Measurements from ENCODE around the gene STAT6.

Gene STAT6

DNA sequence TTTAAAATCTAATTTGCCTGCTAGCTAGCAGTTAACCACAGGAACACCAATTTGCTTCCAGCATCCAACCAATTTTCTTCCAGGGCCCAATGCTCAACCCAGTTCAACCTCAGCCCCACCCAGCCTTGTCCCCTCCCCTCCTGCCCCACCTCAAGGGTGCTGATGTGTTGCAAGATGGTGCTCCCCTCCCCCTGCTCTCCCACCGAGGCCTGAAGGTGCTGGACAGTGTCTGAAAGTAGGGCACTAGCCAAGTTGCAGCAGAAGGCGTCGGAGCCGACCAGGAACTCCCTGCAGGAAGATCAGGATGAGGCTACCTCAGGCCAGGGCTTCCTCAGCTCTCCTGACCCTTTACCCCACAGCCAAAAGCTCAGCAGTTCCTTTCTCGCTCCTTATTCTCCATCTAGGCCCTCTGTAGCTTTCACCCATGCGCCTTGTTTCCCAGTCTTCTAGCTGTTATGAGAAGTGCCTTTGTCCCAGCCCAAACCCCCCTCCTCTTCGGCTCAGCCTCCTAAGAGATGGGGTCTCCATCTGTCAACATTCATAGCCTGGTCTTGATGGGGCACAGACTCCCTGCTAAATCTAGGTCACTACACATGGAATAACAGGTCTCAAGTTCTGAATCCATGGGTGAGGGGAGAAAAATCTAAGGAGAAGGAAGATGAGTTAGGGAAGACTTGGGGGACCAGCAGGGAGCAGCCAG, 3.6 kb downstream of the STAT6 start:
- Histone ChIP-seq H3F3A (ENCODE audit: insufficient read depth, low read length) (no peaks in the 10 kb centered on the region), H3K36me3 (ENCODE audit: insufficient read depth, low read length) (peaks cover 56% of the 10 kb centered on the region), H3K9me3 (ENCODE audit: low read length) (no peaks in the 10 kb centered on the region), H4K20me1 (ENCODE audit: insufficient read depth, low read length) (no peaks in the 10 kb centered on the region), H3K9ac (ENCODE audit: low read length) (no peak overlapping the region), H3K27me3 (ENCODE audit: insufficient read depth, low read length) (no peaks in the 10 kb centered on the region), H3K4me3 (ENCODE audit: low read depth, low read length, poor library complexity, severe bottlenecking) (no peak overlapping the region), H3K4me2 (ENCODE audit: low read length) (no peak overlapping the region), H3K79me2 (ENCODE audit: insufficient read depth, low read length) (0 out of 2 replicates have a peak, but pooled peaks cover 3% of the 10 kb centered on the region), H3K9me2 (ENCODE audit: low read depth, low read length) (no peaks in the 10 kb centered on the region), H2AFZ (ENCODE audit: low read length) (no peak overlapping the region), H3K27ac (ENCODE audit: low read depth, low read length, poor library complexity, severe bottlenecking) (no peak overlapping the region), H3K4me1 (ENCODE audit: insufficient read depth, low read length, severe bottlenecking) (peaks cover 26% of the 10 kb centered on the region)
- TF ChIP-seq EZH2 (IDR thresholded peaks at IDR 0.05; ENCODE audit: borderline replicate concordance, low read length): no peak
- TF ChIP-seq, protein P1, sequence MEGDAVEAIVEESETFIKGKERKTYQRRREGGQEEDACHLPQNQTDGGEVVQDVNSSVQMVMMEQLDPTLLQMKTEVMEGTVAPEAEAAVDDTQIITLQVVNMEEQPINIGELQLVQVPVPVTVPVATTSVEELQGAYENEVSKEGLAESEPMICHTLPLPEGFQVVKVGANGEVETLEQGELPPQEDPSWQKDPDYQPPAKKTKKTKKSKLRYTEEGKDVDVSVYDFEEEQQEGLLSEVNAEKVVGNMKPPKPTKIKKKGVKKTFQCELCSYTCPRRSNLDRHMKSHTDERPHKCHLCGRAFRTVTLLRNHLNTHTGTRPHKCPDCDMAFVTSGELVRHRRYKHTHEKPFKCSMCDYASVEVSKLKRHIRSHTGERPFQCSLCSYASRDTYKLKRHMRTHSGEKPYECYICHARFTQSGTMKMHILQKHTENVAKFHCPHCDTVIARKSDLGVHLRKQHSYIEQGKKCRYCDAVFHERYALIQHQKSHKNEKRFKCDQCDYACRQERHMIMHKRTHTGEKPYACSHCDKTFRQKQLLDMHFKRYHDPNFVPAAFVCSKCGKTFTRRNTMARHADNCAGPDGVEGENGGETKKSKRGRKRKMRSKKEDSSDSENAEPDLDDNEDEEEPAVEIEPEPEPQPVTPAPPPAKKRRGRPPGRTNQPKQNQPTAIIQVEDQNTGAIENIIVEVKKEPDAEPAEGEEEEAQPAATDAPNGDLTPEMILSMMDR (IDR thresholded peaks at IDR 0.05; ENCODE audit: low read length): no peak

DNA sequence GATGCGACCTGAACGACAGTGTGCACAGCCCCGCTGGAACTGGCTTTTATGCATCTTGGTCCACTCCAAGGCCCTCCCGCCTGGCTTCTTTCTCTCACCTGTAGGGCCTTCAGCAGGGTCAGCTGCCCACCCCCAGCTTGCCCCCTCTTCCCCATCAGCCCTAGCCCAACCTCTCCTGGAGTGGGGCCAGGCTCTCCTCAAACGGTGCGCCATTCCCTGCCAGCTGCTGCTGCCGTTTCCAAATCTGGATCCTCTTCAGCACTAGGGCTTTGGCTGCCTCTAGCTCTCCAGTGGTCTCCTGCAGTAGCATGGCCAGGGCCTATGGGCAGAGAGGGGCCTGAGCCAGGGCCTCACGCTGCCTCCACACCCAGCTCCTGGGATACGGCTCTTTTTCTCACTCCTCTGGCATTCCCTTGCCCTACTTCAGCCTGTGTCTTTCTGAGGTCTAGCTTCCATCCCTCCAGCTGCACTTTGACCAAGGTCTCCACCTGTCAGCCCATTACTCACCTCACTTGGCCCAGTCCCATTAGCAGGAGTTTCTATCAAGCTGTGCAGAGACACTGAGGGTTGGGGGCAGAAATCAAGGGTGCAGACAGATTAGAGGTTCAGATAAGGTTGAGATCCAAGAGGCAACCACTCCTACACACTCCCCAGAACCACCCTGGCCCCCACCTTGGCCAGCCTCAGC, 5.0 kb downstream of the STAT6 start:
- no peak overlapping the region for H3K4me2 ChIP-seq (ENCODE audit: low read length)

DNA sequence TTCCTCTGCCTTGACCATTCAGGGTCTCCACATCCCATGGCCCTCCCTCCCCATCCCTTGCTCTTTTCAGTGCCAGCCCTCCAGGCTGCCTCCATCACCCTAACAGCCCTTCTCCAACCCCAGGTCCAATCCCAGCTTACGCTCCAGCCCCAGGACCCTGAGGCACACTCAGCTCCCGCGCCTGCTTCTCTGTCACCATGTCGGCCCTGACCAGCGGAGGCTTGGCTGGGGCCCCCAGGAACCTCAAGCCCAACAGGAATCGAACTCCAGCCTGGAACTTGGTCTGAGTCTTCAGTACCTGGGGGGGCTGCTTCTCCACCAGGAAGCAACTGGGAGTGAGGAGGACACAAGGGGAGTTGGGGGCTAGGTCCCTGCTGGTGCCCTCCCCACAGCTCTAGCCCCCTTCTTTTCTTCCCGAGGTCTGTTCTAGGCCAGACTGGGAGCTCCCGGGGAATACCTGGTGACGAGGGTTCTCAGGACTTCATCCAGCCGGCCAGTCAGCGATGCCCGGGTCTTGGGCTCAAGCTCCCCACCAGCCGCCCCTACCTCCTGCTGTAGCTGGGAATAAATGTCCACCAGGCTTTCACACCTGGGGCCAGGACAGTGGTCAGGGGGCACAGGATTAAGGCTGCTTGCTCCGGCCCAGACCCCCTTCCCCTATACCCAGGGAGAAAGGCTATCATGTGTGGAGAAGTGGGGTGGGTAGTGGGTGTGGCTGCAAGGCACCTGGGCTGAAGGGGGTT, 6.0 kb downstream of the STAT6 start:
- H4K20me1 ChIP-seq (ENCODE audit: insufficient read depth, low read length): no peaks in the 10 kb centered on the region
- no peak overlapping the region for H3K9ac ChIP-seq (ENCODE audit: low read length)
- no peaks in the 10 kb centered on the region for H3F3A ChIP-seq (ENCODE audit: insufficient read depth, low read length)
- 0 out of 2 replicates have a peak, but pooled peaks cover 3% of the 10 kb centered on the region for H3K79me2 ChIP-seq (ENCODE audit: insufficient read depth, low read length)
- no peak overlapping the region for H2AFZ ChIP-seq (ENCODE audit: low read length)
- no peaks in the 10 kb centered on the region for H3K27me3 ChIP-seq (ENCODE audit: insufficient read depth, low read length)
- no peak for TF ChIP-seq EZH2 (IDR thresholded peaks at IDR 0.05; ENCODE audit: borderline replicate concordance, low read length)
- TF ChIP-seq, protein P1 (IDR thresholded peaks at IDR 0.05; ENCODE audit: low read length): no peak
- no peaks in the 10 kb centered on the region for H3K9me3 ChIP-seq (ENCODE audit: low read length)
- H3K36me3 ChIP-seq (ENCODE audit: insufficient read depth, low read length): peaks cover 67% of the 10 kb centered on the region
- peaks cover 10% of the 10 kb centered on the region for H3K4me1 ChIP-seq (ENCODE audit: insufficient read depth, low read length, severe bottlenecking)
- H3K4me3 ChIP-seq (ENCODE audit: low read depth, low read length, poor library complexity, severe bottlenecking): no peak overlapping the region
- no peaks in the 10 kb centered on the region for H3K9me2 ChIP-seq (ENCODE audit: low read depth, low read length)
- H3K27ac ChIP-seq (ENCODE audit: low read depth, low read length, poor library complexity, severe bottlenecking): no peak overlapping the region
- no peak overlapping the region for H3K4me2 ChIP-seq (ENCODE audit: low read length)

More for the DNA sequence above, 5.0 kb downstream of the STAT6 start:
- Histone ChIP-seq H3K27ac (ENCODE audit: low read depth, low read length, poor library complexity, severe bottlenecking) (no peak overlapping the region), H3K79me2 (ENCODE audit: insufficient read depth, low read length) (0 out of 2 replicates have a peak, but pooled peaks cover 3% of the 10 kb centered on the region), H3K4me3 (ENCODE audit: low read depth, low read length, poor library complexity, severe bottlenecking) (no peak overlapping the region), H3K9ac (ENCODE audit: low read length) (no peak overlapping the region), H3K9me2 (ENCODE audit: low read depth, low read length) (no peaks in the 10 kb centered on the region), H3K9me3 (ENCODE audit: low read length) (no peaks in the 10 kb centered on the region), H3K4me1 (ENCODE audit: insufficient read depth, low read length, severe bottlenecking) (peaks cover 12% of the 10 kb centered on the region), H3K27me3 (ENCODE audit: insufficient read depth, low read length) (no peaks in the 10 kb centered on the region), H3K36me3 (ENCODE audit: insufficient read depth, low read length) (peaks cover 65% of the 10 kb centered on the region), H4K20me1 (ENCODE audit: insufficient read depth, low read length) (no peaks in the 10 kb centered on the region), H2AFZ (ENCODE audit: low read length) (no peak overlapping the region), H3F3A (ENCODE audit: insufficient read depth, low read length) (no peaks in the 10 kb centered on the region)
- TF ChIP-seq EZH2 (IDR thresholded peaks at IDR 0.05; ENCODE audit: borderline replicate concordance, low read length): no peak
- TF ChIP-seq, protein P1 (IDR thresholded peaks at IDR 0.05; ENCODE audit: low read length): no peak
